ENCODE results near the gene MARCO.

DNA sequence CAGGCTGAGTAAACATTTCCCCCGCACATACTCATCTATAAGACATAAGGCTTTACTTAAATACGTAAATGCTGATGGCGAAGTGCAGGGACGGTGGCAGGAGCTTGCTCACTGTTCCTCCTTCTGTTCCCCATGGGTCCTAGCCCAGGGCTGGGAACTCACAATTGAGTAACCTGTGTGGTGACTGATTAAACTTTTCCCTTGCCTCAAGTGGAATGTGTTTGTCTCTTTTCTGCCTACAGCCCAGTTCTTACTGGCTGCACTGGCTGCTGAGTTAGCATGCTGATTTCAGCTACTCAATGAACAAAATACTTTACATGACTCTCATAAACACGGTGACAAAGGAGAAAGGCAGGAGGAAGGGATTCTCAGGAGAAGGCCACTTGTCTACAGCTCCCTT is 87.3 kb downstream of the MARCO start:
- TF ChIP-seq, protein P1, sequence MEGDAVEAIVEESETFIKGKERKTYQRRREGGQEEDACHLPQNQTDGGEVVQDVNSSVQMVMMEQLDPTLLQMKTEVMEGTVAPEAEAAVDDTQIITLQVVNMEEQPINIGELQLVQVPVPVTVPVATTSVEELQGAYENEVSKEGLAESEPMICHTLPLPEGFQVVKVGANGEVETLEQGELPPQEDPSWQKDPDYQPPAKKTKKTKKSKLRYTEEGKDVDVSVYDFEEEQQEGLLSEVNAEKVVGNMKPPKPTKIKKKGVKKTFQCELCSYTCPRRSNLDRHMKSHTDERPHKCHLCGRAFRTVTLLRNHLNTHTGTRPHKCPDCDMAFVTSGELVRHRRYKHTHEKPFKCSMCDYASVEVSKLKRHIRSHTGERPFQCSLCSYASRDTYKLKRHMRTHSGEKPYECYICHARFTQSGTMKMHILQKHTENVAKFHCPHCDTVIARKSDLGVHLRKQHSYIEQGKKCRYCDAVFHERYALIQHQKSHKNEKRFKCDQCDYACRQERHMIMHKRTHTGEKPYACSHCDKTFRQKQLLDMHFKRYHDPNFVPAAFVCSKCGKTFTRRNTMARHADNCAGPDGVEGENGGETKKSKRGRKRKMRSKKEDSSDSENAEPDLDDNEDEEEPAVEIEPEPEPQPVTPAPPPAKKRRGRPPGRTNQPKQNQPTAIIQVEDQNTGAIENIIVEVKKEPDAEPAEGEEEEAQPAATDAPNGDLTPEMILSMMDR (IDR thresholded peaks at IDR 0.05; ENCODE audit: low read length): no peak
- no peak for TF ChIP-seq EZH2 (IDR thresholded peaks at IDR 0.05; ENCODE audit: borderline replicate concordance, low read length)

All from OCI-LY1 (cell line).